MM.1S (cell line): ENCODE results near the gene ZNF74.

Source experiments
- DNase-seq: peaks from one replicate; pipeline ENCODE4 v3.0.0-alpha.2; 2015
- H2AFZ ChIP-seq: fragments of 300-600 bp; sonication (generic); 2 replicates; pipeline ENCODE4 v1.6.0; 2016; ENCODE audit warnings: antibody characterized with exemption, low read length
- H3F3A ChIP-seq: fragments of 300-600 bp; sonication (generic); 2 replicates; pipeline ENCODE4 v1.6.1; 2016; ENCODE audit warnings: mild to moderate bottlenecking, antibody characterized with exemption, low read length, moderate library complexity, mixed read lengths; ENCODE audit not compliant: insufficient read depth
- H3K27ac ChIP-seq: fragments of 300-600 bp; sonication (generic); 2 replicates; pipeline ENCODE4 v1.5.1; 2016; ENCODE audit warnings: mild to moderate bottlenecking, low read length
- H3K27me3 ChIP-seq: fragments of 300-600 bp; sonication (generic); replicated peaks from 2 replicates; pipeline ENCODE4 v1.6.0; 2016; ENCODE audit warnings: low read length; ENCODE audit not compliant: insufficient read depth
- H3K36me3 ChIP-seq: fragments of 300-600 bp; sonication (generic); replicated peaks from 2 replicates; pipeline ENCODE4 v1.6.1; 2016; ENCODE audit warnings: mild to moderate bottlenecking, low read length, mixed read lengths; ENCODE audit not compliant: insufficient read depth
- H3K4me1 ChIP-seq: fragments of 300-600 bp; sonication (generic); 2 replicates; pipeline ENCODE4 v1.6.1; 2016; ENCODE audit warnings: low read length, mixed read lengths
- H3K4me2 ChIP-seq: fragments of 300-600 bp; sonication (generic); 2 replicates; pipeline ENCODE4 v1.6.0; 2016; ENCODE audit warnings: low read depth, low read length
- H3K4me3 ChIP-seq: fragments of 300-600 bp; sonication (generic); 2 replicates; pipeline ENCODE4 v1.5.1; 2016; ENCODE audit warnings: low read length, mixed read lengths
- H3K79me2 ChIP-seq: fragments of 300-600 bp; sonication (generic); 2 replicates; pipeline ENCODE4 v1.6.1; 2016; ENCODE audit warnings: mixed run types, low read length, mixed read lengths
- H3K9ac ChIP-seq: fragments of 300-600 bp; sonication (generic); 2 replicates; pipeline ENCODE4 v1.6.1; 2016; ENCODE audit warnings: low read length, mixed read lengths
- H3K9me2 ChIP-seq: fragments of 300-600 bp; sonication (generic); replicated peaks from 2 replicates; pipeline ENCODE4 v1.6.1; 2016; ENCODE audit warnings: mild to moderate bottlenecking, low read length, mixed read lengths; ENCODE audit not compliant: insufficient read depth
- H3K9me3 ChIP-seq: fragments of 300-600 bp; sonication (generic); replicated peaks from 2 replicates; pipeline ENCODE4 v1.6.1; 2016; ENCODE audit warnings: mild to moderate bottlenecking, low read length, mixed read lengths; ENCODE audit not compliant: insufficient read depth
- H4K20me1 ChIP-seq: fragments of 300-600 bp; sonication (generic); 2 replicates; pipeline ENCODE4 v1.6.1; 2016; ENCODE audit warnings: mild to moderate bottlenecking, low read length, moderate library complexity, mixed read lengths; ENCODE audit not compliant: insufficient read depth
- CTCF ChIP-seq: fragments of 300-600 bp; sonication (generic); IDR thresholded peaks from 2 replicates; pipeline ENCODE4 v1.5.1; 2016; ENCODE audit warnings: antibody characterized with exemption, low read length, mixed read lengths
- EZH2 ChIP-seq: fragments of 300-600 bp; sonication (generic); optimal IDR thresholded peaks from 2 replicates; pipeline ENCODE3; 2017; ENCODE audit warnings: low read depth, mild to moderate bottlenecking, antibody characterized with exemption, low read length, mixed read lengths
- EZH2phosphoT487 ChIP-seq: fragments of 300-600 bp; sonication (generic); IDR thresholded peaks from 2 replicates; pipeline ENCODE4 v1.6.1; 2018; ENCODE audit warnings: antibody characterized with exemption, low read length

ZNF74 gene

GRCh38 chr22:20402960-20403778 is 9.2 kb downstream of the ZNF74 start:
- Histone ChIP-seq H4K20me1 (no peaks in the 10 kb centered on the region), H3K9me2 (no peaks in the 10 kb centered on the region), H3K36me3 (no peaks in the 10 kb centered on the region)

GRCh38 chr22:20403779-20404140 is 9.8 kb downstream of the ZNF74 start:
- TF ChIP-seq EZH2 (no peak), EZH2phosphoT487 (no peak), CTCF (no peak)
- no peak for DNase-seq
- Histone ChIP-seq H3K9me3 (no peaks in the 10 kb centered on the region), H3K79me2 (no peaks in the 10 kb centered on the region), H3K4me1 (no peaks in the 10 kb centered on the region), H3K27me3 (no peaks in the 10 kb centered on the region), H3K27ac (no peak overlapping the region), H4K20me1 (no peaks in the 10 kb centered on the region), H2AFZ (no peak overlapping the region), H3K9me2 (no peaks in the 10 kb centered on the region), H3K4me2 (no peak overlapping the region), H3F3A (no peaks in the 10 kb centered on the region), H3K9ac (no peak overlapping the region), H3K4me3 (no peak overlapping the region), H3K36me3 (no peaks in the 10 kb centered on the region)

More at GRCh38 chr22:20402960-20403778, 9.2 kb downstream of the ZNF74 start:
- H3K9me3 ChIP-seq: no peaks in the 10 kb centered on the region
- no peak for TF ChIP-seq CTCF
- TF ChIP-seq EZH2phosphoT487: no peak
- no peak for TF ChIP-seq EZH2
- no peak for DNase-seq
- no peak overlapping the region for H3K4me2 ChIP-seq
- H2AFZ ChIP-seq: no peak overlapping the region
- no peak overlapping the region for H3K4me3 ChIP-seq
- no peaks in the 10 kb centered on the region for H3K79me2 ChIP-seq
- no peaks in the 10 kb centered on the region for H3F3A ChIP-seq
- H3K27ac ChIP-seq: no peak overlapping the region
- no peaks in the 10 kb centered on the region for H3K4me1 ChIP-seq
- H3K9ac ChIP-seq: no peak overlapping the region
- H3K27me3 ChIP-seq: no peaks in the 10 kb centered on the region

GRCh38 chr22:20404881-20405280 is 10.9 kb downstream of the ZNF74 start:
- H3K27me3 ChIP-seq: no peaks in the 10 kb centered on the region
- H3F3A ChIP-seq: no peaks in the 10 kb centered on the region
- H3K9ac ChIP-seq: no peak overlapping the region
- no peak overlapping the region for H3K4me3 ChIP-seq
- TF ChIP-seq EZH2phosphoT487 (no peak), CTCF (no peak), EZH2 (no peak)
- no peaks in the 10 kb centered on the region for H3K9me2 ChIP-seq
- no peaks in the 10 kb centered on the region for H3K9me3 ChIP-seq
- no peaks in the 10 kb centered on the region for H3K4me1 ChIP-seq
- no peaks in the 10 kb centered on the region for H3K79me2 ChIP-seq
- H4K20me1 ChIP-seq: no peaks in the 10 kb centered on the region
- no peak overlapping the region for H3K27ac ChIP-seq
- H2AFZ ChIP-seq: no peak overlapping the region
- no peak overlapping the region for H3K4me2 ChIP-seq
- no peak for DNase-seq
- H3K36me3 ChIP-seq: no peaks in the 10 kb centered on the region
